Fibroblast of upper back skin (primary cell): ENCODE measurements around the gene KCNAB2.
"Not testable (repeated sequence)": the region's sequence is repeated elsewhere in the genome, so short reads cannot be mapped to it uniquely, and the experiment has no call there.

ENCODE experiments used
- DNase-seq: peaks from one replicate; pipeline ENCODE4 v3.0.0-alpha.2; 2013

KCNAB2 gene

DNA sequence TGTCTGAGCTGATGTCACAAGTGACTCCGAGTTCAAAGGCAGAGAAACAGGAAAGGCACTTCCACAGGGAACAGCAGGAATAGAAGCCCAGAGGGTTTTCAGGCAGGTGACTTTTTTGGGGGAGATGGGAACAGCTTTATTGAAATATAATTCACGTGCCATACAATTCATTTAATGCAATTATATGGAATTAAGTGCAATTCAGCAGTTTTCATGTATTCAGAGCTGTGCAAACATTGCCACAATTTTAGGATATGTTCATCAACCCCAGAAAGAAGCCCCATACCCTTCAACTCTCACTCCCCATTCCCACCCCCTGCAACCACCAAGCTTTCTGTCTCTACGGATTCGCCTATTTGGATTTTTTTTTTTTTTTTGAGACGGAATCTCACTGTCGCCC, 17.0 kb downstream of the KCNAB2 start:
- no peak for DNase-seq

DNA sequence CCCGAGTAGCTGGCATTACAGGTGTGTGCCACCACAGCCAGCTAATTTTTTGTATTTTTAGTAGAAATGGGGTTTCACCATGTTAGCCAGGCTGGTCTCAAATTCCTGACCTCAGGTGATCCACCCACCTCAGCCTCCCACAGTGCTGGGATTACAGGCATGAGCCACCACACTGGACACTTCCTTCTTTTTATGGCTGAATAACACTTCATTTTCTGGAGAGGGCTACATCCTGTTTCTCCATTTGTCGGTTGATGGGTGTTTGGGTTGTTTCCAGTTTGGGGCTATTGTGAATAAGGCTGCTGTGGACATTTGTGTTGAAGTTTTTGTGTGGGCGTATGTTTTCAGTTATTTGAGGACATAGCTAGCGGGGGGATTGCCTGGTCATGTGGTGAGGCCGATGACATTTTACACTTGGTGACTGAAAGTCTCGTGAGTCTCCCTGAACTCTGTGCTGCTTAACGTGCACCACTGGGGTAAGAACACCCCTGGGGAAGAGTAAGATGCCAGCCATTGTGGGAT, 17.9 kb downstream of the KCNAB2 start:
- DNase-seq: not testable (repeated sequence)

DNA sequence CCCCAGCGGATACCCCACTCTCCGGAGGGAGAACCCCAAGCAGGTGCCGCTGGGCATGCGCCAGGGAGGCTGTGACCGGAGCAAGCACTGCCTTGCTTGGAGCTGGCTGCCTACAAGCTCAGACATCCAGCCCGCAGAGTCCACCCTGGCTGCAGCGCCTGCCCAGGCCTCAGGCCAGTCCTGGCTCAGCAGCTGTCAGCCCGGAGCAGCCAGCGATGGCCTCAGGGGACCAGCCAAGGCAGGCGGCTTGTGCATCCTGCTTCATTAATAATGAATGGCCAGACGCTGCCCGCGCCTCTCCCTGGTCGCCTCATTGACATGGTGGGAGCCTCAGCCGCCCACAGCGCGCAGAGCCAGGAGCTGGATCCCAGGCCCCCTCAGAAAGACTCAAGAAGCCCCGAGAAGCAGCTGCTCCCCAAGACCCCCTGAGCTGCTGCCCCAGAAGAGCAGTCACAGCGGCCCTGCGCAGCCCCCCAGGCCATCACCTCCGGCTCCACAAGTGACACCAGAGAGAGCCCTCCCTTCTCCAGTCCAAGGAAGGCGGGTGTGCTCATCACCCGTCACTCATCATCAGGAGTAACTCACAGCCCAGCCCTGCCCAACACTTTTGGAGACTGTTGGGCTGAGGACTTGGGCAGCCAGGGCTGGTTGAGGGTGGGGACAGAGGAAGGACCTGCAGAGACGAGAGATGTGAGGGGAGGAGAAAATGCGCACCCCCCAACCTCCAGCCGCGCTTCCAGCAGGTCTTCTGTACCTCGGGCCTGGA, 19.6 kb downstream of the KCNAB2 start:
- DNase-seq: no peak

DNA sequence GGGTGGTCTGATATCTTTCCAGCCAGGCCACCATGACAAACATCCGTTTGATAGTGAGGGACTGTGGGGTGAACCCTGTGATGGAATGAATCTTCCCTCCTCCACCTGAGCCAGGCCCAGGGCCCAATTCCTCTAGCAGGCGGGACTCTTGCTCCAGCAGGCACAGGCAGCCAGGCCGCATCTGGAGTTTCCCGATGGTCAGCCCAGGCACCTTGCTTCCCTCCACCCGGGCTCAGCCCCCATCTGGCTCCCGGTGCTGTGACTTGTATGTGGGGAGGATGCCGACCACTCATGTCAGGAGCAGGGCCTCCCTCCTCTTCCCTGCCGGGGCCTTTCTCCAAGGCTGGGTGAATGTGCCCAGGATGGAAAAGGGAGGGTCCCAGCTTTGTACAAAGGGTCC, 21.0 kb downstream of the KCNAB2 start:
- DNase-seq: no peak

DNA sequence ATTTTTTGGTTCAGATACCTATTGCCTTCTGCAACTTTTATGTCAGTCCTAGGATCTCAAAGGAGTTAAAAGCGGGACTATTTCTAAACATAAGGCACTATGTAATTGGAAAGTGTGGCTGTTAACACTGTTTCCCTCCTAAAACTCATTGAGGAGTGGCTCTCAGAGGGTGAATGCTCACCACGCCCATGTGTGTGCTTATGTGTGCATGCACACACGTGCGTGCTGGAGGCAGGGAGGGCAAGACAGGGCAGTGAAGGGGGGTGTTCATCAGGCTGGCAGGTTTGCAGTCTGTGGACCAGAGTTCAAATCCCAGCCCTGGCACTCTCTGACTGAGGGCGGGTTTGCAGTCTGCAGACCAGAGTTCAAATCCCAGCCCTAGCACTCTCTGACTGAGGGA, 22.4 kb downstream of the KCNAB2 start:
- no peak for DNase-seq

DNA sequence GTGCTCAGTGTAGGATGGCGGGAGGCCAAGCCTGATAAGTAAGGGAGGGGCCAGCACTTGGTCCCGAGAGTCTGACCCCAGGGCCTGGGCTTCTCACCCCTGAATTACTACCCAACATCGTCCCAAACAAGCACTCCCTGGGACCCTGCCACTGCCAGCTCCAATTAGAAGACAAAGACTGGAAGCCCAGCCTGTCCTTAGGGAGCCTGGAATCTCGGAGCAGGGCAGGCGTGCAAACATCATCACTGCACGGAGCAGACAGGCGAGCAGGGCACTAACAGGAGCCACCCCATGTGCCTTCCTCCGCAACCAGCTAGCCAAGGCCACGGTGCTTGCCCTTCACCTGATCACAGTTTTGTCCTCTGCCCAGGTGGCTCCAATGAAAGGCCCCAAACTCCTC, 23.2 kb downstream of the KCNAB2 start:
- no peak for DNase-seq

DNA sequence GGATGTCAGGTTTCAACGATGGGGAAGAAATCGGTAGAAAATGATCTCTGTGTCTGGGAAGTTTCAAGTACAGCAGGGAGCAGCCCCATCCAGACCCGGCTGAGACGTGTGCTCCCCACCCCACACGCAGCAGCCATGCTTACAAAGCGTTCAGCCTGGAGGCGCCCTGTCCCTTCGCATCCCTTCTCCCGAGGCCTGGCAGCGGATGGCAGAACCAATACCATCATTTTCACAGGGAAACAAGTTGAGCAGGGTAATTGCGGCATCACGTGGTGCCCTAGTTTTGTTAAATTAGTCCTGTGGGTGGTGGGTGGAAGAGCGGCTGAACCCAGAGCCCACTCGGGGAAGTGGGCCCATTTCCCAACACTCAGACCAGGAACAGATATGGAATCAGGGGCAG, 23.9 kb downstream of the KCNAB2 start:
- no peak for DNase-seq

DNA sequence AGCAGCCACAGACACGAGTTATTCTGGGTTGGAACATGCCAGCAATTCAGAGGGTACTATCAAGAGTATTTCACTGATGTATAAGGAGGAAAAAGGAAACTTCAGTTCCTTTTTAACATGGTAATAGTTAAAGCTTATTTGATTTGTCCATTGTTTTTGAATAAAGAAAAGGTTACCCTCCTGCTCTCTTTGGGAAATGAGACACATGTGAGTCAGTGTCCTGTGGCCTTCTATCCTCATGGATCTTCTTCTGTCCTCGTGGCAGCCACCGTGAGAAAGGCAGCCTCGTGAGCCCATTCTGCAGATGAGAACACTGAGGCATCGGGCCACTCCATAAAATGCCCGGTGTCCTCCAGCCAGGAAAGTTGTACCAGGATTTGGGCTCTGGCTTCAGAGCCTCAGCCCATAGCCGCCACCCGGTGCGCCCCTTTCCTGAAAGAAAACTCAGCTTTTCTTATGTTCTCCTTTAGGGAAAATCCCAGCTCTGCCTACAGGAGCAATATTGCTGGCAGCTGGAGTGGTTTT, 24.8 kb downstream of the KCNAB2 start:
- DNase-seq: no peak

DNA sequence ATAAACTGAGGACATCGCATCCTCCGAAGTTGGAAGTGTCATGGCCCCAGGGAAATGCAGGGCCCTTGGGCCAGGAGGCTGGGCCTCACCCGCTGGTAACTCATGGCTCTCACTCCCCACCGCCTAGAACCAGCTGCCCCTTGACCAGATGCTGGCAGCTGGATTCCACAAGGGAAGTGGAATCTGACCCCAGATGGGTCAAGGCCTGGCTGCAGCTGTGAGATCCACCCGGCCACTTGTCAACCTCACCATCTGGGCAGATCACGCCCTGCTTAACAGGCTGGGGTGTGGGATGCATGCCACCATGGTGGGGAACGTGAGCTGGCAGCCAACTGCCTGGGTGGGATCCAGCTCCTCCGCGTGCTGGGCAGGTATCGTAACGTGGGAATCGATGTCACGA, 25.5 kb downstream of the KCNAB2 start:
- DNase-seq: no peak

DNA sequence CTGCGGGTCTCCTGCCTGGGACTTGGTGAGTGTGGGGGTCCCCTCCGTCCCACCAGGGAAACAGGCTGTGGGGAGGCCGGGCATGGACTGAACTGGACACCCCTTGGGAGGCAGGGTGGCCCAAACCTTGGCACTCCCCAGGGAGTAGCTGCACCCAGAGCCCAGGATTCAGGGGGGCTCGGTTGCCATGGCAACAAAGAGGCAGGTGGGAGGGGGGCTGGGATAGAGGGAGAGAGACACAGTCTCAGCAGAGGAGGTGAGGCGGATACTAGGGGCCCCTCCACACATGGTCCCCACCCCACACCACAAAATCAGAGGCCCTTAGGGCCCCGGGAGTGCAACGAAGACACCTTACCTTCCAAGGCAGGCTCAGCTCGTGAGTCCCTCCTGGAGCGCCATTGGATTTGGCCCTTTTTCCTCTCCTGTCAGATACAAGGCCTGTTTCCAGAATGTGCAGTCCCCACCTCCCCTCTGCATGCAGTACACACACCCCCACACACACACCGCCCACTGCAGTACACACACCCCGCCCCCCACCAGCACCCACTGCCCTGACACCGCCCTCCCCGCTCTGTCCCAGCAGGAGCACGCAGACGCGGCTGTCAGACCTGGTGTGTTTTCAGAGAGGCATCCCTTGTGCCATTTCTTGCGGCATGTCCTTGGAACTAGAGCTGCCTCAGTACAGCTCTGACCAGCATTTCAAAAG, 27.2 kb downstream of the KCNAB2 start:
- DNase-seq: no peak

DNA sequence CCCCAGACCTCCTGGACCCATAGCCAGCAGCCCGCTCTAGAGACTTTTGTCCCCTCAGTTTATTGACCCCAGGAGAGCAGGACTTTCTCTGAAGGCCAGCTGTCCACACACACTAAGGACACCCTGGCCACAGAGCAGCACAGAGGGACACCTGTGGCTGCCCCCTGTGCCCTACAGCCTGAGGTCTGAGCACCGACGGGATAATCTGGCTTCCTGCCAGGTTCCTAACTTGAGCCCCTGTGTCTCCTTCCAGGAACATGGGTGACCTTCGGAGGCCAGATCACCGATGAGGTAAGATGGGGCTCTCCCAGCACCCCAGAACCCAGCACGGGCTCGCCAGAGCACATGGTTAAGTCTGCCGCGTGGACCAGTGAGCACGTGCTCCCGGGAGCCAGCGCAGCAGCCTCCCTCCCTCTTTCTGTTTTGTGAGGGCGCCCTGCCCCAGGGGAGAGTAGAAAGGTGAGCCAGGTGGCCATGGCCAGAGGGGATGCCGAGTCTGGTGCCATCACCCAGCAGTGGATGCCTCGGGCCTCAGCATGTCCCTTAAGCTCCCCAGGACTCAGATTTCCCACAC, 27.9 kb downstream of the KCNAB2 start:
- no peak for DNase-seq

DNA sequence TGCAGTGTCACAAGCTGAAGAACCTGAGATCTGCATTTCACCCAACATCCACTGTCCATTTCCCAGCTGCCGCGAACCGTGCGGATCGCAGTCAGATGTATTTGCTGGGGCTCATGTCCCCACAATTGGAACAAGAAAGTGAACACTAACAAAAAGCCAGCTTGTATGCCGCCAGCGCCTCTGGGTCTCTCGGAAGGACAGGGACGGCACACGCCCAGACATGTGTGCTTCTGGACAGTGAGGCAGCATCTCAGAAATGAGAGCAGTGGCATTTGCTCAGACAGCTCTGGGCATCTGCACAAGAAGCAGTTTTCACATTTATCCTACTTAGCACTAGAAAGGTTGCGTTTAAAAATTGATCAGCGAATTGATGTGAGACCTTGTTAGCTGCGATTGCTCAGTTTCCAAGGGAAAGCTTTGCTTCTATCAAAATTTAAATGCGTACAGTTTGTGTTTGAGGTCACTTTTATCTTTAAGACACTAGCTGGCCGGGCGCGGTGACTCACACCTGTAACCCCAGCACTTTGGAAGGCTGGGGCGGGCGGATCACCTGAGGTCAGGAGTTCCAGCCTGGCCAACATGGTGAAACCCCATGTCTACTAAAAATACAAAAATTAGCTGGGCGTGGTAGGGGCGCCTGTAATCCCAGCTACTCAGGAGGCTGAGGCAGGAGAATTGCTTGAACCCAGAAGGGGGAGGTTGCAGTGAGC, 28.7 kb downstream of the KCNAB2 start:
- DNase-seq: no peak

DNA sequence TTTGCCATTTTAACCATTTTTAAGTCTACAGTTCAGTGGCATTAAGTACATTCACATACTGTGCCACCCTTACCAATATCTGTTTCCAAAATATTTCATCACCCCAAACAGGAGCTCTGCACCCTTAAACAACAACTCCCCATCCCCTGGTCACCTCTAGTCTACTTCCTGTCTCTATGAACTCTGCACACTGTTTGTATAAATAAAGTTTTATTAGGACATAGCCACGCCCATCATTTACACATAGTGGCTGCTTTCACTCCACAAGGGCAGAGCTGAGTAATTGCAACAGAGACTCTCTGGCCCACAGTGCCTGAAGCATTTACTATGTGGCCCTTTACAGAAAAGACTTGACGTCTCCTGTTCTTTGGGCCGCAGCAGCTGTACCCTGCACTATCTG, 30.1 kb downstream of the KCNAB2 start:
- DNase-seq: no peak

DNA sequence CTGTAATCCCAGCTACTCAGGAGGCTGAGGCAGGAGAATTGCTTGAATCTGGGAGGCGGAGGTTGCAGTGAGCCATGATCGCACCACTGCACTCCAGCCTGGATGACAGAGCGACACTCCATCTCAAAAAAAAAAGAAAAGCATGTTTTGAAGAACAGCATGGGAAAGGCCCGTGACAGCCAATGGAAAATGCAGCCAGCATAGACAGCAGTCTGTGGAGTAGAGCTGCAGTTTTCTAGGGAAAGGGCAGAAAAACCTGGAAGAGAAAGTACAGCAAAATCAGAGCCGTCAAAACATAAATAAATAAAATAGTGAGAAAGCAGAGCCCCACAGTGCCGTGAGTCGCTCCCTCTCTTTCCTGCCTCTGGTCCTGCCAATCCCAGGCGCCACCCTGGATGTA, 31.4 kb downstream of the KCNAB2 start:
- not testable (repeated sequence) for DNase-seq

DNA sequence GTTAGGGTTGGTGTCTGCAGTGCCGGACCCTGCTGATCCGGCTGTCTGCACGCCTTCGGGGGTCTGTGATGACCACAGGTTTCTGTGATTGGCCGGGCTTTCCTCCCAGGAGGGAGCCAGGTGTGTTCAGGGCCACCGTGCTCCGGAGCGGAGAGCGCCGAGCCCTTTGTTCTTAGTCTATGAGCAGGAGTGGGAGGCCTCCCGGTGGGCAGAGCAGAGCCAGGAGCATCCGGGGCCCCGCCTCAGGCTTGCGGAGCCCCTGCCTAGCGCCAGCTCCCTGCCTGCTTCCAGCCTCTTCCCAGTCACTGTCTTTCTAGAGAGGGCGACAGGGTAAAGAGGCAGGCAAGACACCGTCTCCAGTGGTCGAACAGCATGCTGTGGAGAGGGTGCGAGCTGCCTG, 31.8 kb downstream of the KCNAB2 start:
- no peak for DNase-seq

DNA sequence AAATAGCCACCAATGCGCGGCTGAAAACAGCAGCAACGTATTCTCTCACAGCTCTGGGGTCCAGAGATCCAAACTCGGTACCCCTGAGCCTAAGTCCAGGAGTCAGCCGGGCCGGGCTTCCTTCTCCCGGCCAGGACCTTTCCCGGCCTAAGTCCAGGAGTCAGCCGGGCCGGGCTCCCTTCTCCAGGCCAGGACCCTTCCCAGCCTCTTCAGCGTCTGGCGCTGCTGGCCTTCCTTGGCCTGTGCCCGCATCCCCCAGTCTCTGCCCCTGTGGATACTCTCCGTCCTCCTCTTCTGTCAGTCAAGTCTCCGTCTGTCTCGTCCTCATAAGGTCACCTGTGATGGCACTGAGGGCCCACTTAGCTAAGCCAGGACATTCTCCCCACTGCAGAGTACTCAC, 32.2 kb downstream of the KCNAB2 start:
- DNase-seq: no peak

DNA sequence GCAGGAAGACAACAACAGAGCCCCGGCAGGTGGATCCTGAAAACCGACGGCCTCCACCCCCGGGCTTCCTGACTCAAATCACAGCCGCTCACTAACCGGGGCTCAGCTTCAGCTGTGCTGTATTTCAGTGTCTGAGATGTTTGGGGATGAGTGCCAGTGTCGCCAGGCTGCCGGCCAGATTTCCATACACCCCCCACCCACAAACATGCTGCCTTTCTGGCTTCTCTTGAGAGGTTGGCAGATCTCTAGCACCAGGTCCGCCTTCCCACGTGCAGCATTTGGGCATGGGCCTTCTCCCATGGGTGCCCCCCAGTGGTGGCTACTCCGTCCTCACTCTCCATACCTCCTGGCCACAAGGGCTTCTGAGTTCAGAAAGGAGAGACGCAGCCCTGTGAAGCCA, 34.8 kb downstream of the KCNAB2 start:
- no peak for DNase-seq

DNA sequence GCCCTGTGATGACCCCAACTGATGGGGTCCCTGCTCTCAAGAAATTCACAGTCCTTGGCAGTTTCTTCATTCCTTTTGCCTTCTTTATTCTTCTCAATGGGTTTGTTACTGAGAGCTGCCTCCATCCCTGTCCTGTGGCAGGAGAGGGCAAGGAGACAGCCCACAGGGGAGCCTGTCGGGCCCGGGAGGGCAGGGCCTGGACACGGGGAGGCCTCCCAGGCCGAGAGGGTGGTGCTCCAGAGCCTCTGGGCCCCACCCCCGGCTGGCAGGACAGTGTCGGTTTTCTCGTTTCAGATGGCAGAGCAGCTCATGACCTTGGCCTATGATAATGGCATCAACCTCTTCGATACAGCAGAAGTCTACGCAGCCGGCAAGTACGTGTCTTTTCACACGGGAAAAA, 36.2 kb downstream of the KCNAB2 start:
- DNase-seq: no peak

DNA sequence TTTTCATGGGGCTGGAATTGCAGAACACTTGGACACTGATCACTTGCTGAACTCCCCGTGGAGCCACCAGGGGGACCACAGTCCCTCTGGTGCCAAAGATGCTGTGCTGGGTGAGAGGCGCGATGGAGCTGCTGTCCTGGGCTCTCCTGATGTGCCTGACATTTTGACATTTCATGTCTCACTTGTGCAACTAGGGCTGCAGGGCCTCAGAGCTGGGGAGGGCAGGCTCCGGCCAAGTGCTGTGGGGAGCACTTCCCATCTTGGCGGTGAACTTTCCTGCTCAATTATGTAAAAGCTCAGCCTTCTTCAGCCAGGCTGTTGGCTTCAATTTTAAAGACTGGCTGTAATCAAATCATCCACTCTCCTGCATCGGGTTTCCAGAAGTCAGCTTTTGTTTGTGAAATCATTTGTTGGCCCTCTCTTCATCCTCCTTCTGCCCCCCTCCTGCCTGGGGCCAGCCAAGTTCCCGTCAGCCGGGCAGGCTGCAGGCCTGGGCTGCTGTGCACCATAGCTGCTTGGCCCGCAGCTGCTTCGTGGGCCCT, 36.8 kb downstream of the KCNAB2 start:
- no peak for DNase-seq

DNA sequence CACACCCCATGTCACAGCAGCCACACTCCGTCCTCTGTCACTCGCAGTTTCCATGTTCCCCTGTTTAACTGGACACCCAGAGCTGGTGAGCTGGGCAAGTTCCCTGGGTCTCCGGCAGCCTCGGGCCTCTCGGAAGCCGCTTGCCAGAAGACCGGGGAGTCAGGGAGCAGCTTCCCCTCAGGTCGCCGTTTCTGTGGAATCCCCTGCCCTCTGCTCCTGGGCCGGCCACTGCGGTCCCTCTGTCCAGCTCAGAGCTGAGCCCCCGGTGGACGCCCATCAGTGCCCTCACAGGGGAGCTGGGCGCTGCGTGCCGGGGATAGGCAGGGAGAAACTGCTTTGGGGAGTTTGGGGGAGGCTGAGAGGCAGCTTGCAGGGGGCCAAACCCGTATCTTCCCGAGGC, 37.7 kb downstream of the KCNAB2 start:
- DNase-seq: no peak

DNA sequence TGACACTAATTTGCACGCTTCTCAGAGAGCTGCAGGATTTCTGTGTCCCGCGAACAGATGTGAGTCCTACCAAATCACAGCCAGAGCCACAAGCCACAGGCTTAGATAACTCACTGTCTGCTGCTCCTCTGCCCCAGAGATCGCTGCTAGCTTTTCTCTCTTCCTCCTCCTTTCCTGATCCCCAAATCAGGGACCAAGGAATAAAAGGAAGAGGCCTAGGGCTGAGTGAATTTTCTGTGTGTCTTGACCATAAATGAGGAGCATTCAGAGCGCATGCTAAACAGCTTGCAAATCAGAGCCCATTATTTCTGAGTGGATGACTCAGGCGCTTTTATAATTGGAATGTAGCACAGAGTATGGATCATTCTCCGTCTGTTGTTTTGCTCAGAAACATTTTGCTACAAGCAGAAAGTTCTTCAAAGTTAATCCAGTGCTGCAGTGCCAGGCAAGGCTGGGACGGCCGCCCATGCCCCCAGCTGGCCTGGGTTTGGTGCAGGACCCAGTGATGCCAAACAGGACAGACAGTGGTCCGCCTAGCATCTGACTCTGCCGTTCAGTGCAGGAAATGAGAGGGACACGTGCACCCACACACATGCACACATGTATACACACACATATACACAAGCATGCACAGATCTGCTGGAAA, 38.2 kb downstream of the KCNAB2 start:
- peak; percentile 41 for DNase-seq

DNA sequence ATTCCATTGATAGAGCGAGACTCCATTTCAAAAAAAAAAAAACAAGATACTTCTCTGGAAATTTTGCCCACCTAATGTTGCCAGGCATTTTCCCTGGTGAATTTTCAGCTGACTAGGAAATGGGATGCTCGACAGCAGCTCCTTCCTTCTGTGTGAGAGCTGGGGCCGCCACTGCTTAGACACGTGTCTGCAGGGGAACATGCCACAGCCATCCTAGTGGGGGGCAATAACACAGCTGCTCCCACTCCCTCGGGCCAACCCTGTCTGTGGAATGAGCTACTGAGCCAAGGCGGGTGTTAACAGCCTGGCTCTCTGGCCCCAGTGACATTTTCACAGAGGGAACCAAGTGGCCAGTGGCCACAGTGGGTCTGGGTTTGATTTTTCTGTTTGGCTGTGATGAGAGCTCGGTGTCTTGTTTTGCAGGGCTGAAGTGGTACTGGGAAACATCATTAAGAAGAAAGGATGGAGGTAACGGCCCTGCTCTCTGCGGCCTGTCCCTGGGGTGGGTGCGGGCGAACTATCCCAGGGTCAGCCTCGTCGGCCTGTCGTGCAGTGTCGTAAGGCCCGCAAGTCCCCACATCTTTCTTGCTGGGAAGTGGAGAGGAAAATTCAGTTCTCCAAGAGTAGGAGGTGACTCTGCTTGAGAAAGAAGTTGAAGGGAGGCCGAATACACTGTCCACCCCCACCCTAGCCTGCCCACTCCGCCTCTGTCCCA, 39.2 kb downstream of the KCNAB2 start:
- DNase-seq: no peak
